Peyer's patch (tissue), 4 donors: ENCODE data around the gene TUBA1A.

ENCODE experiments used
- CTCF ChIP-seq, 6 experiments: fragments of 450-650 bp in 4 of 6; fragments of 200-600 bp in 2 of 6; sonication (generic) in 1 of 6; IDR thresholded peaks; one replicate each; pipeline ENCODE4 v1.5.1; 2017 to 2019; ENCODE audit warnings: antibody characterized with exemption in 6 of 6, mild to moderate bottlenecking in 3 of 6, moderate library complexity in 1 of 6
- POLR2A ChIP-seq, 2 donors: fragments of 450-650 bp; IDR thresholded peaks; one replicate each; pipeline ENCODE4 v1.5.1; 2017; ENCODE audit warnings: antibody characterized with exemption in 2 of 2, mild to moderate bottlenecking in 2 of 2, moderate library complexity in 2 of 2

GRCh38 chr12:49208676-49209075 is 19.8 kb upstream of the TUBA1A start:
- no peak for TF ChIP-seq CTCF (IDR thresholded peaks at IDR 0.05)
- TF ChIP-seq POLR2A (IDR thresholded peaks at IDR 0.05) = no peak
